ACC112 (cell line): Measurements from ENCODE around the gene RERE.

ENCODE experiments used
- H2AFZ ChIP-seq: fragments of 200-600 bp; sonication (generic); one replicate; pipeline ENCODE4 v1.6.0; 2017; ENCODE audit warnings: antibody characterized with exemption, low read length; ENCODE audit not compliant: unreplicated experiment
- H3K27ac ChIP-seq: fragments of 200-600 bp; sonication (generic); 2 replicates; pipeline ENCODE4 v1.5.1; 2014; ENCODE audit warnings: low read depth, mild to moderate bottlenecking, antibody characterized with exemption, low read length, moderate library complexity
- H3K27me3 ChIP-seq: fragments of 200-600 bp; sonication (generic); 2 replicates; pipeline ENCODE4 v1.6.1; 2014; ENCODE audit warnings: mild to moderate bottlenecking, antibody characterized with exemption, low read length, moderate library complexity, mixed read lengths; ENCODE audit not compliant: insufficient read depth
- H3K36me3 ChIP-seq: fragments of 200-600 bp; sonication (generic); 2 replicates; pipeline ENCODE4 v1.6.1; 2016; ENCODE audit warnings: mild to moderate bottlenecking, antibody characterized with exemption, low read length, moderate library complexity, mixed read lengths; ENCODE audit not compliant: insufficient read depth
- H3K4me1 ChIP-seq: fragments of 200-600 bp; sonication (generic); one replicate; pipeline ENCODE4 v1.6.1; 2016; ENCODE audit warnings: low read length, mixed read lengths; ENCODE audit not compliant: insufficient read depth, unreplicated experiment, control insufficient read depth
- H3K4me3 ChIP-seq: fragments of 200-600 bp; sonication (generic); 2 replicates; pipeline ENCODE4 v1.5.1; 2014; ENCODE audit warnings: mild to moderate bottlenecking, low read depth, low read length
- H3K79me2 ChIP-seq: fragments of 200-600 bp; sonication (generic); one replicate; pipeline ENCODE4 v1.6.0; 2016; ENCODE audit warnings: low read length; ENCODE audit not compliant: control insufficient read depth, unreplicated experiment, insufficient read depth

RERE gene

GRCh38 chr1:8543965-8544364 lies 273.5 kb downstream of the RERE start:
- Histone ChIP-seq H3K4me3 (no peak overlapping the region), H3K36me3 (peaks cover 12% of the 10 kb centered on the region; the same call in 1 of the 2 replicates), H2AFZ (no peak overlapping the region), H3K79me2 (no peaks in the 10 kb centered on the region), H3K27me3 (no peaks in the 10 kb centered on the region), H3K4me1 (peaks cover 11% of the 10 kb centered on the region), H3K27ac (no peak overlapping the region)

DNA sequence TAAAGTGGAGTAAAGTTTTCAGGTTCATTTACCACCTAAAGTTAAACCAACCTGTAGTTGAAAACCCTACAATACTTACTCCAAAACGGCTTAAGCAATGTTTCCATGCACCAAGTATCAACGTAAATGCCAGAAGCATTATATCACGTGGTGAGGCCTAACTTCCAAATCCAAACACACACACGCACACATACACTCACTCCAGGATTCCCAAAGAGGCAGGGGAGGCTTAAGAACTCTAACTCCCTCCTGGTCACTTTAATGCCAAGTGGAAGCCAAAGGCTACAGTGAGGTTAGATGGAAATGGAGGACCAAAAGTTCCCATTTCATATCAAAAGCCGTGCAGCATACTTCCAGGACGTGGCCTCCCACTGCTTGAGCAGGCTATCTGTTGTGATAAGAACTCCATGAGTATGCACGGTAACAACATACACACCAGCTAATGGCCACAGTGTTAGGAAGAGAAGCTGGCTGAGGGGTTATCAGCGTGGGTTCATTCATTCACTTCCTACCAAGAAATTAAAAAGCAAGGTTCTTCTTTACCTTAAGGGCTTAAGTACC lies 275.4 kb downstream of the RERE start:
- Histone ChIP-seq H3K79me2 (no peaks in the 10 kb centered on the region), H3K27me3 (no peaks in the 10 kb centered on the region), H2AFZ (no peak overlapping the region), H3K4me3 (no peak overlapping the region), H3K27ac (no peak overlapping the region), H3K4me1 (peaks cover 11% of the 10 kb centered on the region), H3K36me3 (peaks cover 12% of the 10 kb centered on the region; the same call in 1 of the 2 replicates)

GRCh38 chr1:8540971-8541370 lies 276.5 kb downstream of the RERE start:
- Histone ChIP-seq H3K4me3 (no peak overlapping the region), H3K4me1 (peaks cover 11% of the 10 kb centered on the region), H3K27me3 (no peaks in the 10 kb centered on the region), H2AFZ (no peak overlapping the region), H3K36me3 (peaks cover 12% of the 10 kb centered on the region; the same call in 1 of the 2 replicates), H3K27ac (peak overlapping the region; percentile 87), H3K79me2 (no peaks in the 10 kb centered on the region)

GRCh38 chr1:8540261-8540941 lies 277.0 kb downstream of the RERE start:
- H3K27me3 ChIP-seq, result no peaks in the 10 kb centered on the region
- H2AFZ ChIP-seq, result no peak overlapping the region
- H3K27ac ChIP-seq, result peak overlapping the region; percentile 87
- H3K36me3 ChIP-seq, result peaks cover 12% of the 10 kb centered on the region; the same call in 1 of the 2 replicates
- H3K79me2 ChIP-seq, result no peaks in the 10 kb centered on the region
- no peak overlapping the region for H3K4me3 ChIP-seq
- peaks cover 11% of the 10 kb centered on the region for H3K4me1 ChIP-seq

GRCh38 chr1:8539683-8540082 lies 277.8 kb downstream of the RERE start:
- no peaks in the 10 kb centered on the region for H3K79me2 ChIP-seq
- H2AFZ ChIP-seq, result no peak overlapping the region
- H3K4me3 ChIP-seq, result no peak overlapping the region
- H3K36me3 ChIP-seq, result peaks cover 6% of the 10 kb centered on the region; the same call in 1 of the 2 replicates
- no peak overlapping the region for H3K27ac ChIP-seq
- no peaks in the 10 kb centered on the region for H3K27me3 ChIP-seq
- peaks cover 11% of the 10 kb centered on the region for H3K4me1 ChIP-seq

GRCh38 chr1:8538502-8538901 lies 278.9 kb downstream of the RERE start:
- Histone ChIP-seq H3K4me3 (no peak overlapping the region), H3K36me3 (no peaks in the 10 kb centered on the region), H3K79me2 (no peaks in the 10 kb centered on the region), H2AFZ (no peak overlapping the region), H3K4me1 (peaks cover 11% of the 10 kb centered on the region), H3K27ac (no peak overlapping the region), H3K27me3 (no peaks in the 10 kb centered on the region)

DNA sequence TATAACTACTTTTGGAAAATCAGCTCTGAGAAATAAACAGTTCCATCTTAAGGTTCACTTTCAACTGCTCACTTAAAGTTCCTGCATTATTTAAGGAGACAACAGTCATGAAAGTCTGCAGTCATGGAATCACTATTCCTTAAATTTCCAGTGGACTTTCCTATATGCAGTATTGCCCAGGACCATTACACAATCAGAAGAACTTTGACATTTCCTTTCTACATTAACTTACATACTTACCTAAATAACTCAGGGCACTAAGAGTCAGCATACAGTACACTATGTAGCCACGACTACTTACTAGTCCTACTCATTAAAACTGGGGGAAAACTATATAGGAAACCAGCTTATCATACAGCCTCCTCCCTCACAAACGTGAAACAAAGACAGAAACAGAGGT lies 279.4 kb downstream of the RERE start:
- Histone ChIP-seq H3K4me3 (no peak overlapping the region), H3K79me2 (no peaks in the 10 kb centered on the region), H2AFZ (no peak overlapping the region), H3K27me3 (no peaks in the 10 kb centered on the region), H3K27ac (no peak overlapping the region), H3K4me1 (peaks cover 11% of the 10 kb centered on the region), H3K36me3 (no peaks in the 10 kb centered on the region)

DNA sequence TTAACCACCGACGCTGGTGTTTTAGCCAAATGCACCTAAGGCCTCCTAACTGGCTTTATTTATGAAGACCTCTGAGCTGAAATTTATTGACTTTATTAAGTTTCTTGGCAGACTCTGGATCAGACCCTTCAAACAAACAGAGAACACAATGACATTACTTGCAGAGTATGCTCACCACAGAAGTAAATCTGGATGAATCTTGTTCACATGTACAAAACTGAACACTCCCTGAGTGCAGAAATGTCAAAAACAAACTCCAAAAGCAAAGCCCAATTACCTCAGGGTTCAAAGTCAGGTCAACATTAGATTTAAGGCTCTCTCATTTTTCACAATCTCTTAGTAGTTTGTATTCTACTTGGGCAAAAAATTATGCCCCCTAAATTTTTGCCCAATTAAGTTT lies 280.9 kb downstream of the RERE start:
- peaks cover 11% of the 10 kb centered on the region for H3K4me1 ChIP-seq
- no peak overlapping the region for H2AFZ ChIP-seq
- no peak overlapping the region for H3K4me3 ChIP-seq
- no peaks in the 10 kb centered on the region for H3K36me3 ChIP-seq
- H3K27ac ChIP-seq, result no peak overlapping the region
- H3K27me3 ChIP-seq, result no peaks in the 10 kb centered on the region
- no peaks in the 10 kb centered on the region for H3K79me2 ChIP-seq

- no peak overlapping the region for H3K4me3 ChIP-seq
- no peaks in the 10 kb centered on the region for H3K79me2 ChIP-seq
- no peaks in the 10 kb centered on the region for H3K4me1 ChIP-seq
- no peak overlapping the region for H3K27ac ChIP-seq
- no peak overlapping the region for H2AFZ ChIP-seq
- H3K27me3 ChIP-seq, result no peaks in the 10 kb centered on the region
- no peaks in the 10 kb centered on the region for H3K36me3 ChIP-seq
Observed at GRCh38 chr1:8533907-8534306, 283.5 kb downstream of the RERE start.

DNA sequence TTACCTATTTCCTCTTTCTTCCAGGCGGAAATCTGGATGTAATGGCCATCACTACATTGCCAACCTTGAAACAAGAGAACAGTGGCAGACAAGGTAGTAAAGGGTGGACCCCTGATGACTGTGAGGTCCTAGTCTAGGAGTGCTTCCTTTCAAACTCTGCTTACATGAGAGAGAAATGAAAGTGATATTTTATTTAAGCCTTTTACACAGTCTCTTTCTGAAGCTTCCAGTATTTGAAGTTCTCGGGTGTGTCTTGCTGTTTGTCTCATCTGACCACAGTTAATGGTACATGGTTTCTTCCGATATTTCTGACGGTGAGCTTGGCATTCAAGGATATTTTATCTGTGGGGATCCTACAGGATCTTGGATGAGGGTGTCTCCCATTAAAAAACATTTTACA lies 284.3 kb downstream of the RERE start:
- Histone ChIP-seq H3K79me2 (no peaks in the 10 kb centered on the region), H3K36me3 (no peaks in the 10 kb centered on the region), H2AFZ (no peak overlapping the region), H3K4me3 (no peak overlapping the region), H3K27me3 (no peaks in the 10 kb centered on the region), H3K4me1 (no peaks in the 10 kb centered on the region), H3K27ac (no peak overlapping the region)

DNA sequence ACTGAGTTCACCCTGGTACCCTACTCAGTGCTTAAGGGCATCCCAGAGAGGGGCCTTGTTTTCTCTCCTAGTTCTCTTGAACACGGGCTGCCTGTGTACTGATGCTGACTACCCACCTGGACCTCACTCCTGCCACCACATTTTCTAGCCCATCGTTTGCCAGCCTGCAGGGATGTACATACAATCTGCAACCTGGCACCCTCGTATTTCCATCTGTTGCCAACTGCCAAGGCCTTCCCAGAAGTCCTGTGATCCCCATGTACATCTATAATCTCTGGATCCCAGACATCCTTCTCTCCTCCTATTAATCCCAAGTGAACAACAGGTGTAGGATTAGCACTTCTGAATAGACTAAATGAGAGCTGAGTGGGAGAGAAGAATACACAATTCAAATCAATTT lies 287.5 kb downstream of the RERE start:
- H3K27me3 ChIP-seq, result no peaks in the 10 kb centered on the region
- no peak overlapping the region for H3K27ac ChIP-seq
- peaks cover 8% of the 10 kb centered on the region for H3K4me1 ChIP-seq
- no peak overlapping the region for H3K4me3 ChIP-seq
- H3K79me2 ChIP-seq, result peaks cover under 1% of the 10 kb centered on the region
- no peaks in the 10 kb centered on the region for H3K36me3 ChIP-seq
- H2AFZ ChIP-seq, result no peak overlapping the region
